Activated CD8-positive, alpha-beta memory T cell treated with anti-CD3 and anti-CD28 coated beads, Interleukin-2, amount 10 ng/mL, durations not matched to agents 7 days and 5 days (primary cell): ENCODE data around the gene COQ2. TPM values are rescaled to one million over a fixed set of nuclear protein-coding genes. Genes with fewer than 3 reads are reported as not detected.
"Not testable (repeated sequence)": the region's sequence is repeated elsewhere in the genome, so short reads cannot be mapped to it uniquely, and the experiment has no call there.

ENCODE experiments used
- ATAC-seq: fragments of 150-1000 bp; cut with Tn5 transposase; one replicate; pipeline ENCODE4 v1.10.0; 2021; ENCODE audit warnings: moderate library complexity
- CTCF ChIA-PET: fragments of 350-600 bp; sonication (Branson Sonifier 250); formaldehyde crosslinking; loops from one replicate; lab custom pipeline; 2021; ENCODE audit warnings: antibody characterized with exemption; lab: Charles Lee
- DNase-seq: peaks from one replicate; pipeline ENCODE4 v3.0.0-alpha.2; 2020
- H3K27ac Mint-ChIP-seq: one replicate; pipeline ENCODE4 v1.8.0; 2021; ENCODE audit warnings: mild to moderate bottlenecking, mixed read lengths
- H3K27me3 Mint-ChIP-seq: one replicate; pipeline ENCODE4 v1.8.0; 2021; ENCODE audit warnings: mixed read lengths
- H3K36me3 Mint-ChIP-seq: one replicate; pipeline ENCODE4 v1.8.0; 2021; ENCODE audit warnings: mild to moderate bottlenecking, mixed read lengths
- H3K4me1 Mint-ChIP-seq: one replicate; pipeline ENCODE4 v1.8.0; 2021; ENCODE audit warnings: mixed read lengths
- H3K4me3 Mint-ChIP-seq: one replicate; pipeline ENCODE4 v1.8.0; 2021; ENCODE audit warnings: mild to moderate bottlenecking, moderate library complexity, mixed read lengths
- H3K9me3 Mint-ChIP-seq: one replicate; pipeline ENCODE4 v1.8.0; 2022; ENCODE audit warnings: low read depth, mixed read lengths
- total RNA-seq, 2 experiments: library from RNA; stranded (reverse); gene quantifications; one replicate each; pipeline ENCODE4 v1.2.3, GENCODE V29; 2021

The COQ2 gene
- total RNA-seq, 2 experiments from 2014 or later: 20.6 to 21.9 TPM

GRCh38 chr4:83308672-83309071, 24.1 kb upstream of the COQ2 start:
- H3K27me3 Mint-ChIP-seq: no peaks in the 10 kb centered on the region
- no peak overlapping the region for H3K27ac Mint-ChIP-seq
- H3K36me3 Mint-ChIP-seq: peaks cover 31% of the 10 kb centered on the region
- no peaks in the 10 kb centered on the region for H3K9me3 Mint-ChIP-seq
- CTCF ChIA-PET: interaction anchor here (1.2 kb wide), 1 partner anchor 25 kb away, joined by 3 read pairs; no protein-coding TSS in a partner anchor
- ATAC-seq: no peak
- no peak overlapping the region for H3K4me3 Mint-ChIP-seq
- no peaks in the 10 kb centered on the region for H3K4me1 Mint-ChIP-seq
- no peak for DNase-seq

- no peak for ATAC-seq
- H3K4me1 Mint-ChIP-seq: no peaks in the 10 kb centered on the region
- H3K36me3 Mint-ChIP-seq: peaks cover 32% of the 10 kb centered on the region
- no peaks in the 10 kb centered on the region for H3K27me3 Mint-ChIP-seq
- H3K4me3 Mint-ChIP-seq: no peak overlapping the region
- CTCF ChIA-PET: interaction anchor here (1.2 kb wide), 1 partner anchor 25 kb away, joined by 3 read pairs; no protein-coding TSS in a partner anchor
- H3K9me3 Mint-ChIP-seq: no peaks in the 10 kb centered on the region
- DNase-seq: no peak
- H3K27ac Mint-ChIP-seq: no peak overlapping the region
Observed at GRCh38 chr4:83307920-83308319, 23.3 kb upstream of the COQ2 start.

GRCh38 chr4:83305187-83305586, 20.6 kb upstream of the COQ2 start:
- Mint-ChIP-seq H3K4me1 (no peaks in the 10 kb centered on the region), H3K27me3 (no peaks in the 10 kb centered on the region)
- CTCF ChIA-PET: interaction anchor here (1.0 to 1.2 kb wide), 2 partner anchors 15 to 21 kb away, joined by 3 read pairs; partner anchors contain the start of gene COQ2

GRCh38 chr4:83297548-83298260, 13.1 kb upstream of the COQ2 start:
- CTCF ChIA-PET: interaction anchor here (0.7 to 1.6 kb wide), 5 partner anchors 13 to 35 kb away, joined by 3 to 4 read pairs (median 3); partner anchors contain the start of gene COQ2
- Mint-ChIP-seq H3K4me3 (no peak overlapping the region), H3K4me1 (peaks cover 16% of the 10 kb centered on the region), H3K27me3 (no peaks in the 10 kb centered on the region), H3K36me3 (peaks cover 20% of the 10 kb centered on the region), H3K9me3 (no peaks in the 10 kb centered on the region), H3K27ac (peak overlapping the region; percentile 80)
- no peak for DNase-seq
- ATAC-seq: peak; percentile 67

More at GRCh38 chr4:83305187-83305586, 20.6 kb upstream of the COQ2 start:
- ATAC-seq: no peak
- no peak for DNase-seq
- Mint-ChIP-seq H3K4me3 (no peak overlapping the region), H3K9me3 (no peaks in the 10 kb centered on the region), H3K36me3 (peaks cover 27% of the 10 kb centered on the region), H3K27ac (no peak overlapping the region)

- H3K36me3 Mint-ChIP-seq: peaks cover 16% of the 10 kb centered on the region
- CTCF ChIA-PET: interaction anchor here (0.5 to 2.3 kb wide), 3 partner anchors 10 to 442 kb away, joined by 3 to 12 read pairs (median 3); partner anchors contain the start of gene COQ2
- H3K4me3 Mint-ChIP-seq: no peak overlapping the region
- no peaks in the 10 kb centered on the region for H3K9me3 Mint-ChIP-seq
- ATAC-seq (no peak), DNase-seq (no peak)
- no peaks in the 10 kb centered on the region for H3K27me3 Mint-ChIP-seq
- H3K4me1 Mint-ChIP-seq: peaks cover 14% of the 10 kb centered on the region
- H3K27ac Mint-ChIP-seq: no peak overlapping the region
Observed at GRCh38 chr4:83293305-83294046, 8.9 kb upstream of the COQ2 start.

- H3K27me3 Mint-ChIP-seq, H3K27ac Mint-ChIP-seq, H3K4me1 Mint-ChIP-seq, H3K4me3 Mint-ChIP-seq, CTCF ChIA-PET, H3K9me3 Mint-ChIP-seq, ATAC-seq, DNase-seq: not testable (repeated sequence)
- peaks cover 12% of the 10 kb centered on the region for H3K36me3 Mint-ChIP-seq
Observed at GRCh38 chr4:83290059-83290774, 5.6 kb upstream of the COQ2 start.

- H3K36me3 Mint-ChIP-seq, H3K9me3 Mint-ChIP-seq, ATAC-seq, H3K4me3 Mint-ChIP-seq, H3K27me3 Mint-ChIP-seq, H3K27ac Mint-ChIP-seq, CTCF ChIA-PET, DNase-seq: not testable (repeated sequence)
- peaks cover 18% of the 10 kb centered on the region for H3K4me1 Mint-ChIP-seq
Observed at GRCh38 chr4:83288381-83288780, 3.8 kb upstream of the COQ2 start.

- no peaks in the 10 kb centered on the region for H3K9me3 Mint-ChIP-seq
- H3K36me3 Mint-ChIP-seq: peaks cover 3% of the 10 kb centered on the region
- ATAC-seq: peak; percentile 43
- H3K4me1 Mint-ChIP-seq: peaks cover 46% of the 10 kb centered on the region
- H3K27ac Mint-ChIP-seq: peak overlapping the region; percentile 99
- CTCF ChIA-PET: interaction anchor here (0.7 to 8.0 kb wide), 28 partner anchors 8 to 487 kb away, joined by 3 to 105 read pairs (median 4); partner anchors contain the start of genes COPS4, HELQ, MRPS18C and SCD5
- no peaks in the 10 kb centered on the region for H3K27me3 Mint-ChIP-seq
- DNase-seq: peak; percentile 57
- H3K4me3 Mint-ChIP-seq: peak overlapping the region; percentile 86
Observed at GRCh38 chr4:83285055-83285407, 433 bp upstream of the COQ2 start.

GRCh38 chr4:83283181-83283580, 1.4 kb downstream of the COQ2 start:
- Mint-ChIP-seq H3K4me3 (peak overlapping the region; percentile 86), H3K4me1 (peaks cover 46% of the 10 kb centered on the region), H3K27me3 (no peaks in the 10 kb centered on the region), H3K36me3 (peaks cover 4% of the 10 kb centered on the region), H3K9me3 (no peaks in the 10 kb centered on the region), H3K27ac (no peak overlapping the region)
- ATAC-seq: no peak
- CTCF ChIA-PET: interaction anchor here (0.9 to 8.0 kb wide), 22 partner anchors 10 to 271 kb away, joined by 3 to 105 read pairs (median 5); partner anchors contain the start of genes COPS4, HELQ, MRPS18C and PLAC8
- no peak for DNase-seq

- DNase-seq (peak; percentile 69), ATAC-seq (no peak)
- Mint-ChIP-seq H3K9me3 (no peaks in the 10 kb centered on the region), H3K4me1 (peaks cover 49% of the 10 kb centered on the region), H3K36me3 (peaks cover 11% of the 10 kb centered on the region), H3K27ac (no peak overlapping the region), H3K27me3 (no peaks in the 10 kb centered on the region), H3K4me3 (no peak overlapping the region)
- CTCF ChIA-PET: interaction anchor here (0.6 to 8.0 kb wide), 24 partner anchors 9 to 273 kb away, joined by 3 to 105 read pairs (median 4); partner anchors contain the start of genes COPS4 and PLAC8
Observed at GRCh38 chr4:83282049-83282535, 2.5 kb downstream of the COQ2 start.

GRCh38 chr4:83281307-83281706, 3.3 kb downstream of the COQ2 start:
- H3K27me3 Mint-ChIP-seq: no peaks in the 10 kb centered on the region
- CTCF ChIA-PET: interaction anchor here (0.7 to 8.0 kb wide), 15 partner anchors 10 to 246 kb away, joined by 3 to 105 read pairs (median 4); partner anchors contain the start of genes COPS4 and PLAC8
- H3K4me1 Mint-ChIP-seq: peaks cover 55% of the 10 kb centered on the region
- no peak overlapping the region for H3K4me3 Mint-ChIP-seq
- H3K36me3 Mint-ChIP-seq: peaks cover 16% of the 10 kb centered on the region
- no peak for DNase-seq
- H3K27ac Mint-ChIP-seq: no peak overlapping the region
- ATAC-seq: no peak
- H3K9me3 Mint-ChIP-seq: no peaks in the 10 kb centered on the region

- H3K9me3 Mint-ChIP-seq: no peaks in the 10 kb centered on the region
- no peaks in the 10 kb centered on the region for H3K27me3 Mint-ChIP-seq
- ATAC-seq: peak; percentile 54
- peaks cover 45% of the 10 kb centered on the region for H3K36me3 Mint-ChIP-seq
- CTCF ChIA-PET: interaction anchor here (0.9 to 1.4 kb wide), 3 partner anchors 8 to 202 kb away, joined by 3 to 4 read pairs (median 3); partner anchors contain the start of gene COQ2
- peak overlapping the region; percentile 30 for H3K27ac Mint-ChIP-seq
- no peak for DNase-seq
- H3K4me1 Mint-ChIP-seq: peaks cover 36% of the 10 kb centered on the region
- no peak overlapping the region for H3K4me3 Mint-ChIP-seq
Observed at GRCh38 chr4:83276299-83277040, 8.1 kb downstream of the COQ2 start.
